ENCODE measurements around the gene PIGL.

PIGL gene

GRCh38 chr17:16247586-16247984 lies 30.6 kb downstream of the PIGL start:
- no peak for DNase-seq (ENCODE audit: low read depth)
- TF ChIP-seq CTCF (conservative IDR thresholded peaks at IDR 0.05; ENCODE audit: control insufficient read depth, insufficient read depth, low read depth, low read length) = no peak

GRCh38 chr17:16250635-16251034 lies 33.6 kb downstream of the PIGL start:
- DNase-seq (ENCODE audit: low read depth) = peak; percentile 54
- TF ChIP-seq CTCF (conservative IDR thresholded peaks at IDR 0.05; ENCODE audit: control insufficient read depth, insufficient read depth, low read depth, low read length) = no peak
- no peak overlapping the region for H3K4me3 ChIP-seq (ENCODE audit: control insufficient read depth, low read depth, low read length)

More at GRCh38 chr17:16247586-16247984, 30.6 kb downstream of the PIGL start:
- H3K4me3 ChIP-seq (ENCODE audit: control insufficient read depth, low read depth, low read length) = no peak overlapping the region

GRCh38 chr17:16251043-16251442 lies 34.0 kb downstream of the PIGL start:
- no peak for TF ChIP-seq CTCF (conservative IDR thresholded peaks at IDR 0.05; ENCODE audit: control insufficient read depth, insufficient read depth, low read depth, low read length)
- DNase-seq (ENCODE audit: low read depth) = no peak
- no peak overlapping the region for H3K4me3 ChIP-seq (ENCODE audit: control insufficient read depth, low read depth, low read length)

- no peak for DNase-seq (ENCODE audit: low read depth)
- TF ChIP-seq CTCF (conservative IDR thresholded peaks at IDR 0.05; ENCODE audit: control insufficient read depth, insufficient read depth, low read depth, low read length) = no peak
- H3K4me3 ChIP-seq (ENCODE audit: control insufficient read depth, low read depth, low read length) = no peak overlapping the region
Measured at GRCh38 chr17:16251556-16251955, 34.5 kb downstream of the PIGL start.

GRCh38 chr17:16254773-16255400 lies 37.9 kb downstream of the PIGL start:
- no peak for DNase-seq (ENCODE audit: low read depth)
- no peak for TF ChIP-seq CTCF (conservative IDR thresholded peaks at IDR 0.05; ENCODE audit: control insufficient read depth, insufficient read depth, low read depth, low read length)
- no peak overlapping the region for H3K4me3 ChIP-seq (ENCODE audit: control insufficient read depth, low read depth, low read length)

- no peak for TF ChIP-seq CTCF (conservative IDR thresholded peaks at IDR 0.05; ENCODE audit: control insufficient read depth, insufficient read depth, low read depth, low read length)
- DNase-seq (ENCODE audit: low read depth) = peak; percentile 47
- no peak overlapping the region for H3K4me3 ChIP-seq (ENCODE audit: control insufficient read depth, low read depth, low read length)
Measured at GRCh38 chr17:16255481-16255921, 38.5 kb downstream of the PIGL start.

GRCh38 chr17:16258901-16259300 lies 41.9 kb downstream of the PIGL start:
- TF ChIP-seq CTCF (conservative IDR thresholded peaks at IDR 0.05; ENCODE audit: control insufficient read depth, insufficient read depth, low read depth, low read length) = no peak
- DNase-seq (ENCODE audit: low read depth) = peak; percentile 89
- no peak overlapping the region for H3K4me3 ChIP-seq (ENCODE audit: control insufficient read depth, low read depth, low read length)

All from fibroblast of mammary gland (primary cell).